Breast epithelium (tissue), 4 donors: Measurements from ENCODE around the gene KCND2. TPM values are rescaled to one million over a fixed set of nuclear protein-coding genes. Genes with fewer than 3 reads are reported as not detected.

Experiments
- DNase-seq, 2 donors: peaks; one replicate each; pipeline ENCODE4 v3.0.0-alpha.2; 2019; ENCODE audit warnings: low spot score in 2 of 2
- H3K27ac ChIP-seq, 2 donors: fragments of 200-600 bp; sonication (generic) in 1 of 2; one replicate each; pipeline ENCODE4 v1.5.1; 2016 to 2019; ENCODE audit warnings: mild to moderate bottlenecking in 1 of 2
- H3K27me3 ChIP-seq, 2 donors: fragments of 200-600 bp; sonication (generic) in 1 of 2; one replicate each; pipeline versions ENCODE4 v1.5.1 to v1.6.0; 2017 to 2019; ENCODE audit warnings: control low read depth in 1 of 2, mild to moderate bottlenecking in 1 of 2
- H3K36me3 ChIP-seq: fragments of 200-600 bp; one replicate; pipeline ENCODE4 v1.5.1; 2019
- H3K4me1 ChIP-seq, 2 donors: fragments of 200-600 bp; sonication (generic); one replicate each; pipeline ENCODE4 v1.5.1; 2016 to 2019; ENCODE audit warnings: control low read depth in 1 of 2
- H3K4me3 ChIP-seq, 3 donors: fragments of 200-600 bp; sonication (generic); 1 replicate in 2 of 3; 2 replicates in 1 of 3; pipeline ENCODE4 v1.5.1; 2016 to 2019; ENCODE audit warnings: mild to moderate bottlenecking in 3 of 3, moderate library complexity in 2 of 3
- H3K9me3 ChIP-seq, 2 donors: fragments of 200-600 bp; sonication (generic) in 1 of 2; one replicate each; pipeline ENCODE4 v1.5.1; 2016 to 2019; ENCODE audit warnings: control low read depth in 1 of 2
- CTCF ChIP-seq, 3 donors: fragments of 450-650 bp; IDR thresholded peaks; one replicate each; pipeline ENCODE4 v1.5.1; 2016 to 2017; ENCODE audit warnings: antibody characterized with exemption in 3 of 3, mild to moderate bottlenecking in 3 of 3, moderate library complexity in 3 of 3
- POLR2A ChIP-seq: fragments of 450-650 bp; IDR thresholded peaks from one replicate; pipeline ENCODE4 v1.6.1; 2016; ENCODE audit warnings: antibody characterized with exemption, mild to moderate bottlenecking, moderate library complexity
- POLR2AphosphoS5 ChIP-seq, 3 donors: sonication (generic); formaldehyde crosslinking; IDR thresholded peaks; one replicate each; pipeline ENCODE4 v1.6.1; 2017; ENCODE audit warnings: antibody characterized with exemption in 3 of 3
- intact Hi-C: fragments of 100-400 bp; cut with DNase I; formaldehyde crosslinking; loops from one replicate; pipeline ENCODE4 v1.15.1; 2023; ENCODE audit warnings: low total_unique reads
- total RNA-seq, 3 donors: library from RNA; depleted of rRNA; stranded (reverse); fragments of >200 nt; gene quantifications; one replicate each; pipeline ENCODE4 v1.1.0, GENCODE V29; 2016

Gene KCND2
- total RNA-seq, 3 donors from 2014 or later, result 1.9 to 3.6 (median 2.6) TPM

- Histone ChIP-seq H3K27me3 (no peaks in the 10 kb centered on the region), H3K36me3 (no peaks in the 10 kb centered on the region), H3K4me3 (no peak overlapping the region), H3K9me3 (no peaks in the 10 kb centered on the region), H3K4me1 (no peaks in the 10 kb centered on the region), H3K27ac (no peak overlapping the region)
- no peak for DNase-seq
- TF ChIP-seq CTCF (IDR thresholded peaks at IDR 0.05) (no peak), POLR2A (no peak), POLR2AphosphoS5 (IDR thresholded peaks at IDR 0.05) (no peak)
- intact Hi-C loops, result no loop called here
These were observed 31.0 kb upstream of the KCND2 start for GRCh38 chr7:120241973-120242372.

- intact Hi-C loops, result no loop called here
- H3K27ac ChIP-seq, result no peak overlapping the region
These were observed 18.1 kb upstream of the KCND2 start for GRCh38 chr7:120254845-120255244.

GRCh38 chr7:120256344-120257070 lies 16.5 kb upstream of the KCND2 start:
- Histone ChIP-seq H3K27ac (no peak overlapping the region), H3K9me3 (no peaks in the 10 kb centered on the region), H3K27me3 (no peaks in the 10 kb centered on the region), H3K4me3 (no peak overlapping the region), H3K4me1 (no peaks in the 10 kb centered on the region), H3K36me3 (no peaks in the 10 kb centered on the region)
- intact Hi-C loops, result no loop called here
- TF ChIP-seq POLR2AphosphoS5 (IDR thresholded peaks at IDR 0.05), result no peak
- TF ChIP-seq POLR2A, result no peak
- TF ChIP-seq CTCF (IDR thresholded peaks at IDR 0.05), result no peak
- no peak for DNase-seq

More at GRCh38 chr7:120254845-120255244, 18.1 kb upstream of the KCND2 start:
- no peaks in the 10 kb centered on the region for H3K9me3 ChIP-seq
- H3K4me3 ChIP-seq, result no peak overlapping the region
- no peaks in the 10 kb centered on the region for H3K27me3 ChIP-seq
- H3K36me3 ChIP-seq, result no peaks in the 10 kb centered on the region
- no peak for TF ChIP-seq POLR2A
- TF ChIP-seq POLR2AphosphoS5 (IDR thresholded peaks at IDR 0.05), result no peak
- no peak for TF ChIP-seq CTCF (IDR thresholded peaks at IDR 0.05)
- no peaks in the 10 kb centered on the region for H3K4me1 ChIP-seq
- no peak for DNase-seq

GRCh38 chr7:120259386-120259785 lies 13.6 kb upstream of the KCND2 start:
- H3K9me3 ChIP-seq, result no peaks in the 10 kb centered on the region
- H3K4me1 ChIP-seq, result no peaks in the 10 kb centered on the region
- no peaks in the 10 kb centered on the region for H3K27me3 ChIP-seq
- intact Hi-C loops, result no loop called here
- H3K27ac ChIP-seq, result no peak overlapping the region
- no peak overlapping the region for H3K4me3 ChIP-seq
- DNase-seq, result no peak
- no peaks in the 10 kb centered on the region for H3K36me3 ChIP-seq
- TF ChIP-seq POLR2A (no peak), POLR2AphosphoS5 (IDR thresholded peaks at IDR 0.05) (no peak), CTCF (IDR thresholded peaks at IDR 0.05) (no peak)

- intact Hi-C loops, result no loop called here
- no peaks in the 10 kb centered on the region for H3K9me3 ChIP-seq
- TF ChIP-seq CTCF (IDR thresholded peaks at IDR 0.05), result no peak
- no peak for TF ChIP-seq POLR2AphosphoS5 (IDR thresholded peaks at IDR 0.05)
- TF ChIP-seq POLR2A, result no peak
- no peaks in the 10 kb centered on the region for H3K4me1 ChIP-seq
- no peaks in the 10 kb centered on the region for H3K36me3 ChIP-seq
- H3K27ac ChIP-seq, result no peak overlapping the region
- DNase-seq, result no peak
- H3K27me3 ChIP-seq, result no peaks in the 10 kb centered on the region
- no peak overlapping the region for H3K4me3 ChIP-seq
These were observed 12.9 kb upstream of the KCND2 start for GRCh38 chr7:120260111-120260510.
